Panc1 (cell line): ENCODE data around the gene DROSHA. TPM values are rescaled to one million over a fixed set of nuclear protein-coding genes. Genes with fewer than 3 reads are reported as not detected.

Experiments
- ATAC-seq: fragments of 200-7000 bp; cut with Tn5 transposase; 2 replicates; pipeline ENCODE4 v1.9.1; 2020; ENCODE audit warnings: mild to moderate bottlenecking, moderate library complexity
- BruUV-seq: library from RNA; stranded (reverse); fragments of 400-500 nt; replicated peaks from 2 replicates; lab custom pipeline; 2021; lab: Mats Ljungman, UMichigan
- CTCF ChIA-PET: fragments of 300-600 bp; sonication (Branson Sonifier 250); formaldehyde crosslinking; loops from one replicate; lab custom pipeline; 2022; ENCODE audit warnings: antibody characterized with exemption; lab: Charles Lee
- POLR2A ChIA-PET: fragments of 300-600 bp; sonication (Branson Sonifier 250); formaldehyde crosslinking; loops from one replicate; lab custom pipeline; 2022; ENCODE audit warnings: antibody characterized with exemption; lab: Charles Lee
- DNase-seq: peaks from one replicate; pipeline ENCODE4 v3.0.0-alpha.2; 2010; ENCODE audit warnings: low read depth, low spot score
- H3K27ac ChIP-seq: 2 replicates; pipeline ENCODE4 v1.5.1; 2011; ENCODE audit warnings: mild to moderate bottlenecking, low read length, inconsistent platforms
- H3K27me3 ChIP-seq: fragments of 200-500 bp; sonication (Bioruptor generic); 2 replicates; pipeline ENCODE4 v1.6.0; 2014; ENCODE audit warnings: low read length, inconsistent platforms; ENCODE audit not compliant: control insufficient read depth, insufficient read depth
- H3K36me3 ChIP-seq: fragments of 200-500 bp; sonication (Bioruptor generic); 2 replicates; pipeline ENCODE4 v1.5.1; 2014; ENCODE audit warnings: inconsistent platforms, mild to moderate bottlenecking, low read length, moderate library complexity; ENCODE audit not compliant: control insufficient read depth, insufficient read depth
- H3K4me1 ChIP-seq: 2 replicates; pipeline ENCODE4 v1.5.1; 2011; ENCODE audit warnings: inconsistent platforms, mild to moderate bottlenecking, low read length, moderate library complexity; ENCODE audit not compliant: control insufficient read depth, insufficient read depth
- H3K4me3 ChIP-seq, 2 experiments: 2 replicates each; pipeline ENCODE4 v1.5.1; 2011 to 2012; ENCODE audit warnings: low read depth in 2 of 2, low read length in 2 of 2, mild to moderate bottlenecking in 2 of 2, inconsistent platforms in 1 of 2, moderate library complexity in 1 of 2
- H3K9me3 ChIP-seq: fragments of 200-500 bp; sonication (Bioruptor generic); 2 replicates; pipeline ENCODE4 v1.5.1; 2014; ENCODE audit warnings: low read depth, mild to moderate bottlenecking, inconsistent platforms, low read length, moderate library complexity; ENCODE audit not compliant: control insufficient read depth, insufficient read depth
- CTCF ChIP-seq: fragments of 450-650 bp; IDR thresholded peaks from 2 replicates; pipeline ENCODE4 v1.5.1; 2017; ENCODE audit warnings: mild to moderate bottlenecking
- POLR2AphosphoS5 ChIP-seq: IDR thresholded peaks from 2 replicates; pipeline ENCODE4 v1.6.1; 2012; ENCODE audit warnings: mild to moderate bottlenecking, low read depth, low read length, moderate library complexity
- REST ChIP-seq, 2 experiments: IDR thresholded peaks; 2 replicates each; pipeline ENCODE4 v1.6.1; 2011 to 2012; ENCODE audit warnings: low read depth in 2 of 2, control low read depth in 1 of 2, low read length in 1 of 2, mild to moderate bottlenecking in 1 of 2, moderate library complexity in 1 of 2; ENCODE audit not compliant: insufficient read depth in 1 of 2
- SIN3A ChIP-seq: IDR thresholded peaks from 2 replicates; pipeline ENCODE4 v1.6.1; 2012; ENCODE audit warnings: low read depth, mild to moderate bottlenecking, low read length, moderate library complexity, borderline replicate concordance; ENCODE audit not compliant: insufficient read depth
- TCF7L2 ChIP-seq: IDR thresholded peaks from 2 replicates; pipeline ENCODE4 v1.6.1; 2011; ENCODE audit warnings: mild to moderate bottlenecking, low read depth, low read length, inconsistent platforms
- in situ Hi-C: cut with HindIII; loops from 2 replicates; pipeline ENCODE4 v1.10.0; 2016; ENCODE audit warnings: low sequenced_read_pairs, low pct_unique_long_range_greater_than_20kb
- intact Hi-C: fragments of 100-400 bp; cut with micrococcal nuclease; formaldehyde crosslinking; loops from one replicate; pipeline ENCODE4 v1.10.0; 2022; ENCODE audit not compliant: unreplicated experiment
- total RNA-seq: library from RNA; stranded (reverse); gene quantifications from one replicate; pipeline ENCODE4 v1.2.1, GENCODE V29; 2021; ENCODE audit not compliant: unreplicated experiment

Gene DROSHA
- total RNA-seq, 1 experiment from 2014 or later, result 98.1 TPM

- Histone ChIP-seq H3K9me3 (no peaks in the 10 kb centered on the region), H3K4me1 (no peaks in the 10 kb centered on the region), H3K27me3 (no peaks in the 10 kb centered on the region; the same call in 1 of the 2 replicates), H3K4me3 (no peak overlapping the region), H3K36me3 (no peaks in the 10 kb centered on the region), H3K27ac (no peak overlapping the region)
- ATAC-seq (no peak), DNase-seq (no peak)
- CTCF ChIA-PET, result no interaction called here
- POLR2A ChIA-PET, result no interaction called here
- intact Hi-C loops, result no loop called here
- TF ChIP-seq REST (IDR thresholded peaks at IDR 0.05; ENCODE audit: insufficient read depth in 1 of 2, low read depth in 2 of 2, low read length in 1 of 2) (no peak), TCF7L2 (no peak), CTCF (no peak), POLR2AphosphoS5 (no peak), SIN3A (no peak)
- BruUV-seq, result no TSS peak
- in situ Hi-C loops, result no loop called here
Measured at GRCh38 chr5:31364881-31365636, 166.8 kb downstream of the DROSHA start.

- BruUV-seq, result no TSS peak
- H3K27ac ChIP-seq, result no peak overlapping the region
- H3K9me3 ChIP-seq, result no peaks in the 10 kb centered on the region
- ChIA-PET POLR2A (no interaction called here), CTCF (no interaction called here)
- no peaks in the 10 kb centered on the region for H3K27me3 ChIP-seq
- in situ Hi-C loops, result no loop called here
- no peaks in the 10 kb centered on the region for H3K36me3 ChIP-seq
- no peak for TF ChIP-seq SIN3A
- TF ChIP-seq CTCF, result no peak
- no peak for TF ChIP-seq TCF7L2
- TF ChIP-seq POLR2AphosphoS5, result no peak
- TF ChIP-seq REST (IDR thresholded peaks at IDR 0.05; ENCODE audit: insufficient read depth in 1 of 2, low read depth in 2 of 2, low read length in 1 of 2), result no peak
- no peaks in the 10 kb centered on the region for H3K4me1 ChIP-seq
- intact Hi-C loops, result no loop called here
- H3K4me3 ChIP-seq, result no peak overlapping the region
- ATAC-seq (no peak), DNase-seq (no peak)
Measured at GRCh38 chr5:31362931-31363568, 168.8 kb downstream of the DROSHA start.
